Hepatocyte (in vitro differentiated cells): Measurements from ENCODE around the gene PEX11A.

Experiments used
- CTCF ChIP-seq: fragments of 200-600 bp; sonication (generic); IDR thresholded peaks from 2 replicates; pipeline ENCODE4 v1.5.1; 2016; ENCODE audit warnings: antibody characterized with exemption, mild to moderate bottlenecking; ENCODE audit not compliant: poor library complexity
- EZH2phosphoT487 ChIP-seq: fragments of 200-600 bp; sonication (generic); IDR thresholded peaks from one replicate; pipeline ENCODE4 v1.6.1; 2018; ENCODE audit warnings: antibody characterized with exemption, mild to moderate bottlenecking, low read depth, moderate library complexity; ENCODE audit not compliant: unreplicated experiment, severe bottlenecking

DNA sequence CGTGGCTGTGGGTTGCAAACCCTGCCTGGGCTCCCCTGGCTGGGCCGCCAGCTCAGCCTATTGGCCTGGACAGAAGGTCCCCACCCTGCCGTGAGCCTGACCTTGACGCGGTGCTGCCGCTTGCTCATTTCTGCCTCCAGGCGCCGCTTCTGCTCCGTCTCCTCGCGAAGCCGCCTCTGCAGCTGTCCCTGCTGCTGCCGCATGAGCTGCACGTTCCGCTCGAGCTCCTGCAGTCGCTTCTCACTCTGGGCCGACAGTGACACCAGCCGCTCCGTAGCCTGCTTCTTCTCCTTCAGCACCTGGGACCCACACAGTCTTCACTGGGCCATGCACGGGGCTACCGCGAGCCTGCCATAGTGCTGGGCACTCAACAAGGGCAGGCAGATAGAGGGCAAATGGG, 57.0 kb downstream of the PEX11A start:
- TF ChIP-seq CTCF (no peak), EZH2phosphoT487 (no peak)
